Astrocyte (in vitro differentiated cells and primary cell): ENCODE data around the gene CWH43. TPM values are rescaled to one million over a fixed set of nuclear protein-coding genes. Genes with fewer than 3 reads are reported as not detected.
A peak's percentile ranks its signal among the peaks of the same experiment; 100 is the strongest.
"Not testable (repeated sequence)": the region's sequence is repeated elsewhere in the genome, so short reads cannot be mapped to it uniquely, and the experiment has no call there.

Experiments
- DNase-seq: peaks from one replicate; pipeline ENCODE4 v3.0.0-alpha.2; 2010; ENCODE audit warnings: low read depth
- FAIRE-seq: peaks from 2 replicates; lab custom pipeline; 2011; peaks lifted over from hg19 to GRCh38; lab: Jason Lieb, UNC
- H2AFZ ChIP-seq: 2 replicates; pipeline ENCODE4 v1.6.0; 2012; ENCODE audit warnings: low read depth, low read length, inconsistent platforms
- H3K27ac ChIP-seq: 2 replicates; pipeline ENCODE4 v1.5.1; 2011; ENCODE audit warnings: low read depth, low read length, inconsistent platforms
- H3K27me3 ChIP-seq: 2 replicates; pipeline ENCODE4 v1.6.0; 2011; ENCODE audit warnings: low read length, inconsistent platforms; ENCODE audit not compliant: insufficient read depth
- H3K36me3 ChIP-seq: 2 replicates; pipeline ENCODE4 v1.5.1; 2011; ENCODE audit warnings: low read length, inconsistent platforms; ENCODE audit not compliant: insufficient read depth
- H3K4me1 ChIP-seq: 2 replicates; pipeline ENCODE4 v1.5.1; 2011; ENCODE audit warnings: low read length, inconsistent platforms; ENCODE audit not compliant: insufficient read depth
- H3K4me2 ChIP-seq: 2 replicates; pipeline ENCODE4 v1.6.0; 2012; ENCODE audit warnings: low read length, inconsistent platforms
- H3K4me3 ChIP-seq: 2 replicates; pipeline ENCODE4 v1.5.1; 2011; ENCODE audit warnings: low read depth, mild to moderate bottlenecking, low read length, inconsistent platforms; ENCODE audit not compliant: insufficient read depth
- H3K79me2 ChIP-seq: 2 replicates; pipeline ENCODE4 v1.6.0; 2012; ENCODE audit warnings: mild to moderate bottlenecking, low read length, inconsistent platforms; ENCODE audit not compliant: insufficient read depth
- H3K9ac ChIP-seq: 2 replicates; pipeline ENCODE4 v1.6.0; 2012; ENCODE audit warnings: mild to moderate bottlenecking, low read length, inconsistent platforms
- H3K9me3 ChIP-seq: 2 replicates; pipeline ENCODE4 v1.5.1; 2012; ENCODE audit warnings: low read depth, mild to moderate bottlenecking, low read length, inconsistent platforms; ENCODE audit not compliant: insufficient read depth
- H4K20me1 ChIP-seq: 2 replicates; pipeline ENCODE4 v1.6.0; 2012; ENCODE audit warnings: low read length, inconsistent platforms; ENCODE audit not compliant: insufficient read depth
- H3K27ac Mint-ChIP-seq: one replicate; pipeline ENCODE4 v1.8.0; 2021; ENCODE audit warnings: mild to moderate bottlenecking, mixed read lengths; ENCODE audit not compliant: unreplicated experiment
- H3K27me3 Mint-ChIP-seq: one replicate; pipeline ENCODE4 v1.8.0; 2021; ENCODE audit warnings: low read depth, mixed read lengths; ENCODE audit not compliant: unreplicated experiment
- H3K36me3 Mint-ChIP-seq: one replicate; pipeline ENCODE4 v1.8.0; 2021; ENCODE audit warnings: low read depth, mixed read lengths; ENCODE audit not compliant: unreplicated experiment
- H3K4me1 Mint-ChIP-seq: one replicate; pipeline ENCODE4 v1.8.0; 2021; ENCODE audit warnings: low read depth, mixed read lengths; ENCODE audit not compliant: unreplicated experiment
- H3K4me3 Mint-ChIP-seq: one replicate; pipeline ENCODE4 v1.8.0; 2021; ENCODE audit warnings: mild to moderate bottlenecking, moderate library complexity, mixed read lengths; ENCODE audit not compliant: unreplicated experiment
- H3K9me3 Mint-ChIP-seq: one replicate; pipeline ENCODE4 v1.8.0; 2021; ENCODE audit warnings: mild to moderate bottlenecking, mixed read lengths; ENCODE audit not compliant: unreplicated experiment
- total RNA-seq: library from RNA; stranded (reverse); gene quantifications from 2 replicates; pipeline ENCODE4 v1.2.1, GENCODE V29; 2021

Gene CWH43
- total RNA-seq, 1 donor from 2014 or later: not detected

DNA sequence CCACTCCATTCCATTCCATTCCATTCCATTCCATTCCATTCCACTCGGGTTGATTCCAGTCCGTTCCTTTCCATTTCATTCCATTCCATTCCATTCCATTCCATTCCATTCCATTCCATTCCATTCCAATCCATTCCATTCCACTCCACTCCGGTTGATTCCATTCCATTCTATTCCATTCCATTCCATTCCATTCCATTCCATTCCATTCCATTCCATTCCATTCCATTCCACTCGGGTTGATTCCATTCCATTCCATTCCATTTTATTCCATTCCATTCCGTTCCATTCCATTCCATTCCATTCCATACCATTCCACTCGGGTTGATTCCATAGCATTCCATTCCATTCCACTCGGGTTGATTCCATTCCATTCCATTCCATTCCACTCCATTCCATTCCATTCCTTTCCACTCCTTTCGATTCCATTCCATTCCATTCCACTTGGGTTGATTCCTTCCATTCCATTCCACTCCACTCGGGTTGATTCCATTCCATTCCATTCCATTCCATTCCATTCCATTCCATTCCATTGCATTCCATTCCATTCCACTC lies 116.3 kb downstream of the CWH43 start:
- not testable (repeated sequence) for H3K36me3 Mint-ChIP-seq

DNA sequence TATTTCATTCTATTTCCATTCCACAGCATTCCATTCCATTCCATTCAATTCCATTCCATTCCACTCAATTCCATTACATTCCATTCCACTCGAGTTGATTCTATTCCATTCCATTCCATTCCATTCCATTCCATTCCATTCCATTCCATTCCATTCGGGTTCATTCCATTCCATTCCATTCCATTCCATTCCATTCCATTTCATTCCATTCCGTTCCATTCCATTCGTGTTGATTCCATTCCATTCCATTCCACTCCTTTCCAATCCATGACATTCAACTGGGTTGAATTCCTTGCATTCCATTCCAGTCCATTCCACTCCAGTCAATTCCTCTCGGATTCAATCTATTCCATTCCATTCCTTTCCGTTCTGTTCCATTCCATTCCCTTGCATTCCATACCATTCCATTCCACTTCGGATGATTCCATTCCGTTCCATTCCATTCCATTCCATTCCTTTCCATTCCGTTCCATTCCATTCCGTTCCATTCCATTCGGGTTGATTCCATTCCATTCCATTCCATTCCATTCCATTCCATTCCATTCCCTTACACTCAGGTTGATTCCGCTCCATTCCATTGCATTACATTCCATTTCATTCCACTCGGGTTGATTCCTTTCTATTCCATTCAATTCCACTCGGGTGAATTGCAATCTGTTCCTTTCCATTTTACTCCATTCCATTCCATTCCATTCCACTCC lies 117.5 kb downstream of the CWH43 start:
- not testable (repeated sequence) for H3K79me2 ChIP-seq, H2AFZ ChIP-seq, H3K4me3 Mint-ChIP-seq, H3K27me3 Mint-ChIP-seq, DNase-seq, H3K36me3 Mint-ChIP-seq, FAIRE-seq, H3K27me3 ChIP-seq, H3K4me2 ChIP-seq, H3K27ac Mint-ChIP-seq, H3K9ac ChIP-seq, H3K27ac ChIP-seq, H3K4me1 Mint-ChIP-seq, H3K4me1 ChIP-seq, H3K36me3 ChIP-seq, H3K4me3 ChIP-seq, H4K20me1 ChIP-seq
- H3K9me3 Mint-ChIP-seq: peaks cover 82% of the 10 kb centered on the region
- H3K9me3 ChIP-seq: peaks cover 62% of the 10 kb centered on the region

More for the DNA sequence above, 116.3 kb downstream of the CWH43 start:
- FAIRE-seq, H3K36me3 ChIP-seq, H3K27me3 Mint-ChIP-seq, H3K79me2 ChIP-seq, H3K4me1 Mint-ChIP-seq, H3K27ac Mint-ChIP-seq, H3K9ac ChIP-seq, H3K27me3 ChIP-seq, H3K27ac ChIP-seq, H4K20me1 ChIP-seq, H3K4me2 ChIP-seq, H3K4me1 ChIP-seq, DNase-seq, H3K4me3 Mint-ChIP-seq, H2AFZ ChIP-seq: not testable (repeated sequence)
- Histone ChIP-seq H3K9me3 (peaks cover 64% of the 10 kb centered on the region), H3K4me3 (peak overlapping the region; percentile 4)
- peaks cover 82% of the 10 kb centered on the region for H3K9me3 Mint-ChIP-seq

- H3K79me2 ChIP-seq, H3K4me2 ChIP-seq, H2AFZ ChIP-seq, H3K36me3 Mint-ChIP-seq, H3K27ac ChIP-seq, H3K4me1 Mint-ChIP-seq, H3K4me1 ChIP-seq, H3K9ac ChIP-seq, H4K20me1 ChIP-seq, H3K4me3 Mint-ChIP-seq, H3K36me3 ChIP-seq, DNase-seq, H3K27me3 ChIP-seq, H3K27me3 Mint-ChIP-seq, H3K4me3 ChIP-seq, H3K27ac Mint-ChIP-seq, FAIRE-seq: not testable (repeated sequence)
- peaks cover 77% of the 10 kb centered on the region for H3K9me3 Mint-ChIP-seq
- peaks cover 56% of the 10 kb centered on the region for H3K9me3 ChIP-seq
These were observed 118.3 kb downstream of the CWH43 start for GRCh38 chr4:49104231-49104930.

GRCh38 chr4:49105248-49105904 lies 119.3 kb downstream of the CWH43 start:
- not testable (repeated sequence) for H3K4me3 ChIP-seq, H3K4me1 Mint-ChIP-seq, FAIRE-seq, H3K36me3 Mint-ChIP-seq, H3K9ac ChIP-seq, H3K27ac ChIP-seq, H3K27me3 Mint-ChIP-seq, DNase-seq, H3K36me3 ChIP-seq, H3K4me3 Mint-ChIP-seq, H3K4me2 ChIP-seq, H2AFZ ChIP-seq, H3K27me3 ChIP-seq, H3K27ac Mint-ChIP-seq, H4K20me1 ChIP-seq, H3K4me1 ChIP-seq, H3K79me2 ChIP-seq
- peaks cover 54% of the 10 kb centered on the region for H3K9me3 ChIP-seq
- peaks cover 78% of the 10 kb centered on the region for H3K9me3 Mint-ChIP-seq

GRCh38 chr4:49107262-49107661 lies 121.2 kb downstream of the CWH43 start:
- not testable (repeated sequence) for H3K4me3 Mint-ChIP-seq, H3K36me3 ChIP-seq, H3K27ac Mint-ChIP-seq, H3K27me3 Mint-ChIP-seq, H3K79me2 ChIP-seq, H3K9ac ChIP-seq, H3K27me3 ChIP-seq, H4K20me1 ChIP-seq, H2AFZ ChIP-seq, H3K36me3 Mint-ChIP-seq, H3K4me2 ChIP-seq, FAIRE-seq, H3K4me3 ChIP-seq, H3K4me1 ChIP-seq, H3K27ac ChIP-seq, H3K4me1 Mint-ChIP-seq
- peak; percentile 68 for DNase-seq
- H3K9me3 ChIP-seq: peaks cover 65% of the 10 kb centered on the region
- peaks cover 83% of the 10 kb centered on the region for H3K9me3 Mint-ChIP-seq
